NCI-H82 (cell line): ENCODE results near the gene UNC5A.

Source experiments
- DNase-seq: peaks from one replicate; lab custom pipeline; 2025; lab: John Stamatoyannopoulos, UW

The UNC5A gene

DNA sequence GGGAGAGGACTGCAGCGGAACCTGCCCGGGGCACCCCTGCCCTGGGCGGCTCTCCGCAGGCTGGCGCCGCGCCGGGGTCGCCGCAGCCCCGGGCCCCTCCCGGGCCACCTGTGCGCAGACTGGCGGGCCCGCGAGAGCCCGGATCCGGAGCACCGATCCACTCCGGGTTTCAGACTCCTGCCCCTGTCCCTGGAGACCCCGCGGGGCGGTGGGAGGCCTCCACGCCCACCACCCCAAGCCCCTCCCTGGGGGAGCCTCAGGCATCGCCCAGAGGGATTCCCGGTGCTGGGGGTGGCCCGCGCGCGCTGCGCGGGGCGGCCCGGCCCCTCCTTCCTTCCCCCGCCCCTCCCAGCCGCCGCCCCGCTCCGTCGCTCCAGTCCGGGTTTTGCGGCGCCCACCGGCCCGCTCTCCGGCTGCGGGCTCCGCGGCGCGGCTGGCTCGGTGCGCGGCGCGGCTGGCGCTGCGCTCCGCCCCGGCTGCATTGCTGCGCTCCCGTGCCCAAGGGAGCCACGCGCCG, at the start of gene UNC5A:
TSS of gene UNC5A (plus strand) at position 479 of the 517 bp plus-strand sequence. CDS start 192 bp downstream, outside the sequence.
- DNase-seq, result peak; percentile 94

- DNase-seq, result no peak
Observed at GRCh38 chr5:176761755-176762154, 48.6 kb upstream of the UNC5A start.

GRCh38 chr5:176762489-176762888, 47.9 kb upstream of the UNC5A start:
- no peak for DNase-seq

- DNase-seq, result no peak
Observed at GRCh38 chr5:176765687-176766086, 44.7 kb upstream of the UNC5A start.

- no peak for DNase-seq
Observed at GRCh38 chr5:176768174-176768970, 42.0 kb upstream of the UNC5A start.

DNA sequence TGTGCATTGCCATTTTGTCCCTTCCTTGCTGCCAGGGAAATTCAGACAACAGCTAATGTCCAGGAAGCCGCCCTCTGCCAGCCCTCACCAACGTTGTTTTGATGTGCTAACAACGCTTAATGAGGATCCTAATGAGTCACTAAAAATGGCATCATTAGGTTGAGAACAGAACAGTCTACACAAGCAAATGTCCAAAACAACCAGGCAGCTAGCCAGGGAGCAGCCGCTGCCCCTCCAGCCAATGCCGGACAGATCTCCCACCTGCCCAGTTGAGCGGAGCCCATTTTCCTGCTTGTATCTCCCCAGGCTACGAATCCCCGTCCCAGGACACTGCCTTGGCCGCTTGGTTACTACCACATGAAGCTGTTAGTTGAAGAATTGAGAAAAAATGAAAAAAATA, 40.4 kb upstream of the UNC5A start:
- DNase-seq, result no peak

DNA sequence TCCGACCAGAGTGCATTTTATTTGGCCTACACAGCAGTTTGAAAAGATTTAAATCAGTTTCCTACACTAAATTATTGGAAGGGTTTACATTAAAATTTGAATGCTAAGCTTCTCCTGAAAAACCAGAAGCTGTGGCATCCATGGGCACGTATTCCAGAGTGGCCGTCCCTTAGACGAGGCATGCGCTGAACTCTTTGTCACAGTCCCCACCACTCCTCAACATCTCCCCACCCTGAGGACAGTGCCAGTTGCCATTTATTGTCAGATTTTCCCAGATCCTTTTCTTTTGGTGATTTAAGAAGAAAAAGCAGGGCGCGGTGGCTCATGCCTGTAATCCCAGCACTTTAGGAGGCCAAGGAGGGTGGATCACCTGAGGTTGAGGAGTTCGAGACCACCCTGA, 39.9 kb upstream of the UNC5A start:
- DNase-seq, result no peak

DNA sequence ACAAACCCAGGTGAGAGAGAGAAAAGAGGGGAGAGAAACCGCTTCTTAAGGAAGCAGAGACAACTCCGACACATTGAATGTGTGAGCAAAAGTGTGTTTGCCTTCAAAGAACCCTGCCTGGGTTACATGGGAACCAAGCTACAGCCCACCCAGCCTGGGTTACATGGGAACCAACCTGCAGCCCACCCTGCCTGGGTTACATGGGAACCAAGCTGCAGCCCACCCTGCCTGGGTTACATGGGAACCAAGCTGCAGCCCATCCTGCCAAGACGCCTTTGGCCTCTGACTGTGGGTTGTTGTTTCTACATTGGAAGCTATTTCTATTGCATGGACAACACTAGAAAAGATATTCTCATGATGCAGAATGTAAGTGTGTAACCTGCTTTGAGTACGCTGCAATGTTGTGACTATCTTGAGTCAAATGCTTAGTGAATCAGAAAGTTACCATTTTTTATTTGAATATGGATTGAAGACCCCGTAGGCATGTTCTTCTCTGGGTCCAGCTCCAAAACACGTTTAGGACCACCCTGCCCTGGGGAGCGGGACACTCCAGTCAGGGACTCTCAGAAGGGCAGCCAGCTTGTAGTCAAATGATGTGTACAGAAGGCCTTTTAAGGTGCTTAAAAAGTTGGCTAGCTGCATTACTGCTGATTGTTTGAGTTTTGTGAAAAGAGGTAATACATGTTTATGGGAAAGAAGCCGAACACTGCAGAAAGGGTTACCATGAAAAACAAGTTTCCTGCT, 39.1 kb upstream of the UNC5A start:
- DNase-seq, result no peak

- DNase-seq, result no peak
Observed at GRCh38 chr5:176772271-176773210, 37.8 kb upstream of the UNC5A start.

DNA sequence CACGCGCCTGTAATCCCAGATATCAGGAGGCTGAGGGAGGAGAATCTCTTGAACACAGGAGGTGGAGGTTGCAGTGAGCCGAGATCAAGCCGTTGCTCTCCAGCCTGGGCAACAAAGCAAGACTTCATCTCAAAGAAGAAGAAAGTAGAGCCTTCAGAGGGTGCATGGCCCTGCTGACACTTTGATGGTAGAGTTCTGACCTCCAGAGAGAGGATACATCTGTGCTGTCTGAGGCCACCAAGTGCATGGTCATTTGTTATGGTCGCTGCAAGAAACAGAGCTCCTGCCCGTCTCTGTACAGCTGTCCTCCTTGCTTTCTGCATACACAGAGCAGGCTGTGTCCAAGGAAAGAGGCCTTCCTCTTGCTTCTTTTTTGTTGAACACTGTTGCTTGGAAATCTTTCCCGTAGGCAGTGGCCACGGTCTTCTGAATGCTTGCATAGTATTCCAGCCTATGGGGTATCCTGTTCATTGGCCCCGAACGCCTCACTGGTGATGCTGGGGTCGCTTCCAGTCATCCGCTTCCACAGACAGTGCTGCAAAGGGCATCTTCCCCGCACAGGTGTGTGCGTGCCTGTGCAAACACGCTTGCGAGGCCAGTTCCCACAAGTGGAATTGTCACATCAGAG, 36.8 kb upstream of the UNC5A start:
- DNase-seq, result no peak

GRCh38 chr5:176774216-176775171, 35.9 kb upstream of the UNC5A start:
- no peak for DNase-seq

DNA sequence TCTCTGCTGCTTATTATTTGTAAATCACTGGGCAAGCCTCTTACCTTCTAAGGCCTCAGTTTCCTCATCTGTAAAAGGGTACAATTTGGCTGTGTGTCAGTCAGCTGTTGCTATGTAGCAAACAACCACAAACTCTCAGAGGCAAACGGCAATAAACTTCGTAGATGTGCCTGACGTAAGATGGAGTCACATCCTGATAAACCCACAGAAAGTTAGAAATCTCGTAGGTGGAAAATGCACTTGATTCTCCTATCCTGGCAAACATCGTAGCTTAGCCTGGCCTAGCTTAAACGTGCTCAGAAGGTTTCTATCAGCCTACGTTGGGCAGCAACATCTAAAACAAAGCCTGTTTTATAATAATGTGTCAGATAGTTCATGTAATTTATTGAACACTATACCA, 35.0 kb upstream of the UNC5A start:
- DNase-seq, result no peak

GRCh38 chr5:176776141-176776865, 34.1 kb upstream of the UNC5A start:
- DNase-seq, result no peak

DNA sequence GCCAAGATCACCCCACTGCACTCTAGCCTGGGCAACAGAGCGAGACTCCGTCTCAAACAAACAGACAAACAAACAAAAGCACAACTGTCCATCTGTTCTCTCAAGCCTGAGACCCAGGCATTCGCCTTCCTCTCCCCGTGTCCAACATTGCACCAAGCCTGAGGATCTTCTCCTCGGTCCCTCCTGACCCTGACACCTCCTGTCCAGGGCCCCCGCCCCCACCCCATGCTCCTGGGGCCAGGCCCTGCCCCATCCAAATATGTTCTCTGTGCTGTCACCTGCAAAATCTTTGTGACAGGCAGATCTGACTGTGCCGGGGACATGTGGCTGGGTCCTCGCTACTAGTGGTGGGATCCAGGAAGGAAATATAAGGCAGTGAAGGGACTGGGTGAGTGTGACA, 33.4 kb upstream of the UNC5A start:
- no peak for DNase-seq

- no peak for DNase-seq
Observed at GRCh38 chr5:176778921-176779465, 31.4 kb upstream of the UNC5A start.

- no peak for DNase-seq
Observed at GRCh38 chr5:176779537-176779936, 30.8 kb upstream of the UNC5A start.

GRCh38 chr5:176780176-176781053, 29.9 kb upstream of the UNC5A start:
- peak; percentile 50 for DNase-seq

- DNase-seq, result no peak
Observed at GRCh38 chr5:176781054-176781375, 29.3 kb upstream of the UNC5A start.
